Fibroblast of peridontal ligament (primary cell): Measurements from ENCODE around the gene SDK1.
"Not testable (repeated sequence)": the region's sequence is repeated elsewhere in the genome, so short reads cannot be mapped to it uniquely, and the experiment has no call there.

Experiments used
- DNase-seq: peaks from one replicate; pipeline ENCODE4 v3.0.0-alpha.2; 2010; ENCODE audit errors: extremely low read depth

Gene SDK1

DNA sequence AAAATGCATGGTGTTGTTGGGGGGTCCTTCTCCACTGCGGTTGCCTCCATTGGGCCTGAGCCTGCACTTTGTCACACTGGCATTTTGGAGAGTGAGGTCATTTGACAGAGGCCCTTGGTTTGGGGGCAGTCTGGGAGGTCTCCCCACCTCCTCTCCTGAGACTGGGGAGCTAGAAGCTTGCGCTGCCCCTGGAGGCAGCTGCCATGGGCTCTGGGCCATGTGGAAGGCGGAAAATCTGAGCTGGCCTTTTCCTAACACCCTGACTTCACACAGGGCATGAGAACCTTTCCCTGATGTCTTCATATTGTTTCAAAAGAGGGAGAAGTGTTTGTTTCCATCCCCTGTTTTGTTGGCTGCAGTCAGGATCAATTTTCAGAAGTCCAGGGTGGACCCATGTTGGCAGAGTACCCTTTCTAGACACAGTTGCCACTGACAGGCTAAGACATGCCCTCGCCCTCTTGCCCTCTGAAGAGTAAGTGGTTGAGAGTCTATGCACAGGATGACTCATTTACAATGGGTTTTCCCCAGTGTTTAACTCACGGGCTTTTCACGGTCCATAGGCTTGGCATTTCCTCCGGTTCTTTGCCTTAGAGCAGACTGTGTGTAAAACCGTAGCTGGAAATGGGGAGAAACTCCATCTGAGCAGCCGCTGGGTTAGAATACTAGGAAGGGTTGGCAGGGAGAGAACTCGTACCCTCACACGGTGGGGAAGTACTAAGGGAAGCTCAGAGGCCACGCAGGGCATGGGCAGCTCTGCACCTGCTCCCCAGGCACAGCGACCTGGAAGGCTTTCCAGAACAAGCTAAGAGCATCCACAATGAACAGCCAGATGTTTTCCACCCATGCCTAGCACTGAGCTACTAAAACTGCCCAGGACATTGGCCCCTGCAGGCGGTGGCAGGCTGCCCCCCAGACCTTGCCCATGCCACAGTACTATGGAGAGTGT lies 655.0 kb downstream of the SDK1 start:
- DNase-seq, result peak; percentile 1

DNA sequence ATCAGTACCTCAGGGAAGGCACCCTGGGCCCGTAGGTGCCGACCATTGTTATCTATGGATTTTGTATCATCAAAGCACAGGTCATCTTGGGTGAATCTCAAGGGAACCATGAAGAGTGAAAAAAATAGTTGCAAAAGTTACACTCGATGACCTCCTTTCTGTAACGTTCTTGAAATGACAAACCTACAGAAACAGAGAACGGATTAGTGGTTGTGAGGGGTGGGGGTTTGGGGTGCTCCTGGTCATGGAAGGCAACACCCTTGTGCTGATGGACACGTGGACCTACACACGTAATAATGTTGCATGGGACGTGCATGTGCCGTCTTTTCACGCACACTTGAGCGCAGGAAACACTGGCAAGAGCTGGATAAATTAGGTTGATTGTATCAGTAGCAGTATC lies 655.9 kb downstream of the SDK1 start:
- DNase-seq, result no peak

GRCh38 chr7:3957472-3958108 lies 656.5 kb downstream of the SDK1 start:
- no peak for DNase-seq

DNA sequence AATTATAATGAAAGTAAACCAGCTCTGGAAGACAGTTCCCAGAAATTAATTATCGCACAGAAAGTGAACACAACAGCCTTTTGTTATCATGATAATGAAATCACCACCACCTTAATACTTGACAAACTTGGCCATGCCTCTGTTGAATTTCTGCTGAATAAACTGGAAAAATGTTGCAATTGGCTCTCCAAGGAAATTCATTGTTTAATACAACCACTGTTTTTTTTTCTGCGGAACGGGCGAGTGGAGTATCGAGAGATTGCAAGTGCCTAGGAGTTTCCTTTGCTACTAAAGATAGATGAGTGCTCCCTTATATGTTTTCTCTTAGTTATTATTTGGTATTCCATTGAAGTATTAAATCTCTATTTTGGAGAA lies 657.0 kb downstream of the SDK1 start:
- DNase-seq, result no peak

DNA sequence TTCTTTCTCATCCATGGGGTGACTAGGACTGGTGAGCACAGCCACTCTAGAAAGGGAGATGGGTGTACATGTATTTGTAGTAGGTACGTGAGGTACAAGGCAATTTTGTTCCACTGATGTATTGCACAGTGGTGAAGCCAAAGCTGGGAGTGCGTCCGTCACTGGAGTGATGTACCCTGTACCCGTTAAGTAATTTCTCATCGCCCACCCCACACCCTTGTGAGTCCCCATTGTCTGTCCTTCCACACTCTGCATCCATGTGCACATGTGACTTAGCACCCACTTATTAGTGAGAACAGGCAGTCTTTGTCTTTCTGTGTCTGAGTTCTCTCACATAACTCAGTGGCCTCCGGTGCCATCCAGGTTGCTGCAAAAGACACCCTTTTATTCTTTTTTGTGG lies 658.3 kb downstream of the SDK1 start:
- DNase-seq, result no peak

DNA sequence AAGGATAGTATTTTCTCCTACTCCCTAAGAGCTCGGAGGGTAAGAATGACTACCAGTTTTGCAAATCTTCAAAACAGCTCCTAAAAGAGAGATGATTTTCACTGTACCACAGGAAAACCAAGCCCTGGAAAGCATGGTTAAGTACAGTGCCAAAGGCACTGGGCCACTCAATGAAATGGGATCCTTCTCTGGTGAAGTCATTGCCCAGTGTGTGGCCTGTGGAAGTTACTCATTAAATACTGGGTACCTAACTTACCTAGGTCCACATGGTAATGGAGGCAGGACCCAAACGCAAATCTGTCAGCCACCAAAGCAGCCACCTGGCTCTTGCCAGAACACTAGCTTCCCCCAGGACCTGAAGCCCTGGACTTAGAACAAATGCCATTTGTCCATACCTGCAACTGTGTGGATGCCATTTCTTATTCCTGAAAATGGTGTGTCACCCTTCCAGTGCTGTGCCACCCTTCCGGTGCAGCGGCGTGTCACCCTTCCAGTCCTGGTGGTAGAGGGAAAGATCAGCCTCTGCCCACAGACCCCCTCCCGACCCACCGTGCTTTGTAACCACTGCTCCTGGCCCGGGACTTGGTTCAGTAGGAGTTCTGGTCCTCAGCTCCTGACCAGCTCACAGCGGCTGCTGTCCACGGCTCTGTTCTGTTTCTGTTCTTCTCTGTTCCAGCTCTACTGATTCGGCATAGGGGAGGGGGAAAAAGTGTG lies 659.2 kb downstream of the SDK1 start:
- DNase-seq, result no peak

DNA sequence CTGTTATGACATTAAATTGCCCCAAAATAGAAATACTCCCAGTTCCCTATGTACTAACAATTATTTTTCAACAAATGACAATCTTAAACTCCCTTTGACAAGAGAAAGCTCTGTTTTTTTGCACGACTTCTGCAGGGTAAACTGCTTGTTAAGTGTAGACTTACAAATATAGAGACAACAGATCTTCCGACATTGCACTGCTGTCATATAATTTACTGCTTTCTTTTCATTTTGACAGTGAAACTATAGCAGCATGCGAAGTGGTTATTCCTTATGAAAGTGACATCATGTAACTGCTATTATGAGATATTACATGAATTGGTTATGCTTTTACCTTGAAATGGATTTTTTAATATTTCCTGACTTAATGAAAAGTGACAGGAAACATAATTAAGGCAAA lies 659.9 kb downstream of the SDK1 start:
- no peak for DNase-seq

GRCh38 chr7:3961857-3962503 lies 660.9 kb downstream of the SDK1 start:
- DNase-seq, result no peak

GRCh38 chr7:3963768-3964167 lies 662.7 kb downstream of the SDK1 start:
- DNase-seq, result not testable (repeated sequence)

DNA sequence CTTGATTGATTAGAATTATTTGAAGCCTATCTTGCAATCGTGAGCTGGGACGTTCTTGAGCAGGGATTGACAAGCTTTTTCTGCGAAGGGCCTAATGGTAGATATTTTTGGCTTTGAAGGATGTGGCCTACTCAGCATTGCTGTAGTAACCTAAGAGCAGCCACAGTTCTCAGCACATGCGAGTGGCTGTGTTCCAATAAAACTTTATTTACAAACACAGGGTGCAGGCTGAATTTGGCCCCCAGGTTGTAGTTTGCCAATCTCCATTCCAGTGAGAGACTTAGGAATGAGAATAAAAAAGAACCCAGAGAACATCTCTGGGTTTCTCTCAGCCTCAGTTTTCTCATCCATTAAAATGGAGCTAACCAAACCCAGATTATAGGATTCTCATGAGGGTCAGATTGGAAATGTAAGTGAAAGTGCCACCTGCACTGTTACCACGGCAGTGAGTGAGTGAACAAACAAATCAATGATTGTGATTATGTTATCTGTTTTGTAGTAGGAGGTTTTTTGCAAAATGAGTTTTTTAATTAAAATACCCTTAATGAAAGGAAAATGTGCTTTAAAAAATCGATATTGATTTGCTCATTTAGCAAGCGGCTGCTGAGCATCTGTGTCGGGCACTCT lies 664.0 kb downstream of the SDK1 start:
- DNase-seq, result no peak

- no peak for DNase-seq
These were observed 664.8 kb downstream of the SDK1 start for GRCh38 chr7:3965794-3966395.

GRCh38 chr7:3968234-3968633 lies 667.2 kb downstream of the SDK1 start:
- DNase-seq, result no peak

- DNase-seq, result no peak
These were observed 668.2 kb downstream of the SDK1 start for GRCh38 chr7:3969286-3969685.

DNA sequence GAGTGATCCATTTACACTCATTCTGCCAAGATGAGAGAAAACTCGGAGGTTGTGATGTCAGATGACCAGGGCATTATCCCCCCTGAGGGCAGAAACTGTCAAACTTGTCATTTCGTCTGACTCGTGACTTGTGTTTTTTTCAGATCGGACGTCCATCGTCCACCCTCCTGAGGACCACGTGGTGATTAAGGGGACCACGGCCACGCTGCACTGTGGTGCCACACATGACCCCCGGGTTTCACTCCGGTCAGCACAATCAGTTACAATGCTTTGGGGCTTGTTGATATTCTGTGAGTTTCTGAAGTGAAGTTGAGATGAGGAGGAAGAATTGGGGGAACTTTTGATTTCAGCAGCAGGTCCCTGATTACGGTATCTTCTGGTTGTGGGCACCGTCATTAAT lies 670.3 kb downstream of the SDK1 start:
- no peak for DNase-seq

GRCh38 chr7:3973264-3973663 lies 672.2 kb downstream of the SDK1 start:
- DNase-seq, result no peak

- DNase-seq, result no peak
These were observed 673.3 kb downstream of the SDK1 start for GRCh38 chr7:3974329-3974728.

- no peak for DNase-seq
These were observed 674.3 kb downstream of the SDK1 start for GRCh38 chr7:3975371-3975770.

DNA sequence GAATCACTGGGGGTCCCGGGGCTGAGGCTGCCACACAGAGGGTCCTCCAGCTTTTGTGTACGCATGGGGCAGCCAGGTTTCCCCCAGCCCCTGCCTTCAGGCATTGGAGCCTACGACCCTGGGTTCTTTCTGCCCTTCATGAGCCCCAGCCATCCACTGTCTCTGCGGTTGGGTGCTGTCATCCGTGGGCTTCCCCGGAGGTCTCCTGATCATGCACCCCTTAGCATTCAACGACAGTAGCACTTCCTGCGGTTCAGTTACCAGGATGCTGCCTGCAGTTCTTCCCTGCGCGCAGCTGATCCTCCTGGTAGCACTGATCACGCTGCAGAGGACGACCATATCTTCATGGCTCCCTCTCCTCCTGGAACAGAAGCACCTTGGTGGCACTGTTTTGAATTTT lies 676.3 kb downstream of the SDK1 start:
- no peak for DNase-seq

GRCh38 chr7:3978839-3979238 lies 677.8 kb downstream of the SDK1 start:
- DNase-seq, result no peak

DNA sequence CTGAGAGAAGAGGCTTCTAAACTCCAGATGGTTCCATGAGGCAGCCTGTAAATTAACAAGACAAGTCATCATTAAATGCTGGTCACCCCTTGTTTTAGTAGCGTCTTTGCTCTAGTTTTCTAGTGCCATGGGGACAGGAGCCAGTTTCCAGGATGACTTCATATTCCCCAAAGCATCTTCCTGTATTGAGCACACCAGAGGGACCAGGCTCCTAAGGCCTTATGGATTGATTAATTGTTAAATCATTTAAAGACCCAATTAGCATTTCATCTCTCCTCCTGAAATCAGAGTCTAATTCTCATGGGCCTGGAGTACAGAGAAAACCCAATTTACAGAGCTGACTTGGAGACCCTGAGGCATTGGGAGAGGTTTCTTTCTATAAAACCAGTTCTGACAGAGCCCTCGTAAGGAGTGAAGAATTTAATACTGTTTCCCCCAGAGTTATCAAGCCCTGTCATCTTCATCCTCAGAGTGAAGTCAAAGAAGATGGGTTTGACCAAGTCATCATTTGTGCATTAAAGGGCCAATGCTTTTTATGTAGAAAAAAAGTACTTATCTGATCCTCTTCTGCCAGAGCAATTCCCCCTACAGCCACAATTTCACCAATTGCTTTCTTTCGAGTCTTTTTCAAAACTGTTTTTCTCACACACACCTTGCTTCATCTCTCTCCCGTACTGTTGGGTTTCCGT lies 678.7 kb downstream of the SDK1 start:
- no peak for DNase-seq

- DNase-seq, result no peak
These were observed 679.2 kb downstream of the SDK1 start for GRCh38 chr7:3980300-3980643.
